HepG2 (cell line): ENCODE data around the gene PPP2R5C. TPM values are rescaled to one million over a fixed set of nuclear protein-coding genes. Genes with fewer than 3 reads are reported as not detected.

Experiments
- ATAC-seq: fragments of 200-7000 bp; cut with Tn5 transposase; 3 replicates; pipeline ENCODE4 v1.9.1; 2020; ENCODE audit warnings: mild to moderate bottlenecking, moderate library complexity
- BruUV-seq: library from RNA; stranded (reverse); fragments of 400-500 nt; replicated peaks from 2 replicates; lab custom pipeline; 2021; lab: Mats Ljungman, UMichigan
- CTCF ChIA-PET: fragments of 300-600 bp; formaldehyde crosslinking; extraction: SDS; loops from one replicate; lab custom pipeline; 2021; ENCODE audit warnings: low total read pairs, inconsistent platforms, low intra/inter-chr PET ratio; lab: Yijun Ruan, JAX
- POLR2A ChIA-PET: fragments of 350-600 bp; sonication (Branson Sonifier 250); formaldehyde crosslinking; loops from one replicate; lab custom pipeline; 2020; ENCODE audit warnings: antibody characterized with exemption, inconsistent platforms; lab: Yijun Ruan, JAX
- DNase-seq: peaks from one replicate; pipeline ENCODE4 v3.0.0-alpha.2; 2015; ENCODE audit warnings: low spot score
- FAIRE-seq: peaks from 3 replicates; lab custom pipeline; 2011; peaks lifted over from hg19 to GRCh38; lab: Jason Lieb, UNC
- H2AFZ ChIP-seq: one replicate; pipeline ENCODE4 v1.6.1; 2011; ENCODE audit warnings: low read length, inconsistent platforms
- H3K27ac ChIP-seq: fragments of 300-600 bp; 3 replicates; pipeline ENCODE4 v1.8.0; 2011; ENCODE audit warnings: mixed run types, mild to moderate bottlenecking, mixed read lengths, low read length, inconsistent platforms; ENCODE audit not compliant: insufficient read depth; ENCODE audit errors: extremely low read length
- H3K27me3 ChIP-seq, 2 experiments: fragments of 200-600 bp in 1 of 2; 2 replicates in 1 of 2; 3 replicates in 1 of 2; pipeline versions ENCODE4 v1.6.0 to v1.8.0; 2011; ENCODE audit warnings: low read length in 2 of 2, mild to moderate bottlenecking in 2 of 2, moderate library complexity in 2 of 2, inconsistent platforms in 1 of 2; ENCODE audit not compliant: insufficient read depth in 2 of 2, control insufficient read depth in 1 of 2
- H3K36me3 ChIP-seq, 2 experiments: fragments of 200-600 bp in 1 of 2; replicated peaks in 1 of 2; 2 replicates in 1 of 2; 3 replicates in 1 of 2; pipeline versions ENCODE4 v1.5.1 to v1.8.0; 2011; ENCODE audit warnings: low read length in 2 of 2, inconsistent platforms in 1 of 2; ENCODE audit not compliant: insufficient read depth in 2 of 2, control insufficient read depth in 1 of 2
- H3K4me1 ChIP-seq: 2 replicates; pipeline ENCODE4 v1.5.1; 2012; ENCODE audit warnings: low read length, inconsistent platforms; ENCODE audit not compliant: insufficient read depth
- H3K4me2 ChIP-seq: 2 replicates; pipeline ENCODE4 v1.6.0; 2011; ENCODE audit warnings: low read depth, low read length, inconsistent platforms
- H3K4me3 ChIP-seq, 3 experiments: fragments of 200-600 bp in 1 of 3; sonication (generic), shearing (Covaris generic) in 1 of 3; replicated peaks in 1 of 3; 2 replicates each; pipeline ENCODE4 v1.5.1; 2011 to 2016; ENCODE audit warnings: low read length in 3 of 3, inconsistent platforms in 2 of 3, low read depth in 2 of 3, mild to moderate bottlenecking in 2 of 3, control low read depth in 1 of 3, mixed read lengths in 1 of 3; ENCODE audit not compliant: insufficient read depth in 1 of 3
- H3K79me2 ChIP-seq: one replicate; pipeline ENCODE4 v1.6.1; 2011; ENCODE audit warnings: low read length, inconsistent platforms; ENCODE audit not compliant: insufficient read depth
- H3K9ac ChIP-seq: 2 replicates; pipeline ENCODE4 v1.6.0; 2011; ENCODE audit warnings: mild to moderate bottlenecking, low read depth, low read length, inconsistent platforms; ENCODE audit not compliant: insufficient read depth
- H3K9me3 ChIP-seq: 2 replicates; pipeline ENCODE4 v1.5.1; 2012; ENCODE audit warnings: mild to moderate bottlenecking, low read length
- H4K20me1 ChIP-seq: 2 replicates; pipeline ENCODE4 v1.6.0; 2011; ENCODE audit warnings: inconsistent platforms, mild to moderate bottlenecking, low read length, moderate library complexity; ENCODE audit not compliant: insufficient read depth
- EP300 ChIP-seq, 3 experiments: sonication (generic) in 1 of 3; formaldehyde crosslinking in 1 of 3; IDR thresholded peaks; 2 replicates each; pipeline versions ENCODE4 v1.5.1 to v1.6.1; 2011 to 2020; ENCODE audit warnings: low read depth in 2 of 3, low read length in 2 of 3, borderline replicate concordance in 1 of 3, improper control_type of control experiment in 1 of 3, mild to moderate bottlenecking in 1 of 3, missing genetic modification reagents in 1 of 3, moderate library complexity in 1 of 3
- KLF9 ChIP-seq: IDR thresholded peaks from 2 replicates; pipeline ENCODE4 v1.6.1; 2016; ENCODE audit warnings: low read depth
- LCORL ChIP-seq, 2 experiments: fragments of 450-650 bp in 1 of 2; sonication (generic) in 1 of 2; formaldehyde crosslinking in 1 of 2; IDR thresholded peaks; 2 replicates each; pipeline versions ENCODE4 v1.5.0 to v1.6.1; 2017 to 2020; ENCODE audit warnings: antibody characterized with exemption in 1 of 2, missing genetic modification reagents in 1 of 2
- MAFK ChIP-seq, 2 experiments: IDR thresholded peaks in 1 of 2; conservative IDR thresholded peaks in 1 of 2; 2 replicates each; pipeline ENCODE4 v1.6.1; 2011; ENCODE audit warnings: improper control_type of control experiment in 2 of 2, low read length in 2 of 2
- MEIS1 ChIP-seq: sonication (generic); formaldehyde crosslinking; IDR thresholded peaks from 2 replicates; pipeline ENCODE4 v1.9.0; 2021; ENCODE audit warnings: mild to moderate bottlenecking, missing genetic modification reagents, moderate library complexity, borderline replicate concordance
- NFE2L2 ChIP-seq: fragments of 150-350 bp; IDR thresholded peaks from 2 replicates; pipeline ENCODE4 v1.6.1; 2014; ENCODE audit warnings: low read length
- U2AF2 ChIP-seq: fragments of 200-400 bp; formaldehyde crosslinking; IDR thresholded peaks from 2 replicates; pipeline ENCODE4 v1.6.1; 2017; ENCODE audit warnings: low read depth, mild to moderate bottlenecking, low read length
- ZBTB42 ChIP-seq: sonication (generic); formaldehyde crosslinking; IDR thresholded peaks from 2 replicates; pipeline ENCODE4 v1.5.0; 2020; ENCODE audit warnings: mild to moderate bottlenecking, missing genetic modification reagents
- ZFX ChIP-seq: sonication (generic); formaldehyde crosslinking; IDR thresholded peaks from 2 replicates; pipeline ENCODE4 v1.4.0; 2020; ENCODE audit warnings: mild to moderate bottlenecking, low read depth, missing genetic modification reagents, moderate library complexity
- ZNF329 ChIP-seq: sonication (generic); formaldehyde crosslinking; IDR thresholded peaks from 2 replicates; pipeline ENCODE4 v1.9.0; 2021; ENCODE audit warnings: low read depth, mild to moderate bottlenecking, missing genetic modification reagents
- ZNF724P ChIP-seq: sonication (generic); formaldehyde crosslinking; IDR thresholded peaks from 2 replicates; pipeline ENCODE4 v1.8.0; 2022; ENCODE audit warnings: missing genetic modification reagents, borderline replicate concordance
- ZNF766 ChIP-seq: sonication (generic); formaldehyde crosslinking; IDR thresholded peaks from 2 replicates; pipeline ENCODE4 v1.5.0; 2020; ENCODE audit warnings: missing genetic modification reagents, borderline replicate concordance
- ZZZ3 ChIP-seq: sonication (generic); formaldehyde crosslinking; IDR thresholded peaks from 2 replicates; pipeline ENCODE4 v1.4.0; 2020; ENCODE audit warnings: missing genetic modification reagents, mild to moderate bottlenecking, borderline replicate concordance
- WGBS: methylation state at CpG from one replicate; pipeline ENCODE4 v1.1.6; 2017; ENCODE audit warnings: low lambda C conversion rate; 5-methylcytosine and 5-hydroxymethylcytosine counted together
- in situ Hi-C: cut with HindIII; loops from 2 replicates; pipeline ENCODE4 v1.10.0; 2017; ENCODE audit warnings: low pct_unique_long_range_greater_than_20kb; ENCODE audit not compliant: extremely low pct_ligation_motif_present
- intact Hi-C: fragments of 100-400 bp; cut with micrococcal nuclease; formaldehyde crosslinking; loops from one replicate; pipeline ENCODE4 v1.10.0; 2022; ENCODE audit not compliant: unreplicated experiment
- polyA plus RNA-seq, 8 experiments: library from polyadenylated mRNA; depleted of rRNA in 3 of 8; stranded (reverse) in 7 of 8; unstranded in 1 of 8; fragments of >200 nt; fragmentation: Illumina TruSeq in 4 of 8; extraction: Trizol in 4 of 8; gene quantifications; 2 replicates each; pipeline versions ENCODE4 v1.2.1 to v1.2.3, GENCODE V29; 2011 to 2016; ENCODE audit warnings: low read depth in 4 of 8, missing spikeins in 1 of 8, mixed read lengths in 1 of 8; ENCODE audit not compliant: insufficient read depth in 1 of 8
- total RNA-seq, 5 experiments: library from RNA; depleted of rRNA; stranded (reverse); fragments of >200 nt; fragmentation: Illumina TruSeq; extraction: Trizol; gene quantifications; 2 replicates each; pipeline ENCODE4 v1.2.3, GENCODE V29; 2016; ENCODE audit warnings: low read depth in 1 of 5
- TF ChIP-seq, protein P1 (sequence below): sonication (generic); formaldehyde crosslinking; IDR thresholded peaks from 2 replicates; pipeline ENCODE4 v1.4.0; 2020; ENCODE audit warnings: missing genetic modification reagents
- TF ChIP-seq, protein P2 (sequence below): IDR thresholded peaks from 2 replicates; pipeline ENCODE4 v1.4.0; 2020; ENCODE audit warnings: mild to moderate bottlenecking, missing genetic modification reagents
- TF ChIP-seq, protein P3 (sequence below): sonication (generic); formaldehyde crosslinking; IDR thresholded peaks from 2 replicates; pipeline ENCODE4 v1.8.0; 2022; ENCODE audit warnings: mild to moderate bottlenecking, missing genetic modification reagents, moderate library complexity

The PPP2R5C gene
- total and polyA plus RNA-seq, 2 of the 13 experiments (the other 11 are each of a cell fraction or from before 2014, with no cell fraction given) = 74.3 to 78.5 TPM

DNA sequence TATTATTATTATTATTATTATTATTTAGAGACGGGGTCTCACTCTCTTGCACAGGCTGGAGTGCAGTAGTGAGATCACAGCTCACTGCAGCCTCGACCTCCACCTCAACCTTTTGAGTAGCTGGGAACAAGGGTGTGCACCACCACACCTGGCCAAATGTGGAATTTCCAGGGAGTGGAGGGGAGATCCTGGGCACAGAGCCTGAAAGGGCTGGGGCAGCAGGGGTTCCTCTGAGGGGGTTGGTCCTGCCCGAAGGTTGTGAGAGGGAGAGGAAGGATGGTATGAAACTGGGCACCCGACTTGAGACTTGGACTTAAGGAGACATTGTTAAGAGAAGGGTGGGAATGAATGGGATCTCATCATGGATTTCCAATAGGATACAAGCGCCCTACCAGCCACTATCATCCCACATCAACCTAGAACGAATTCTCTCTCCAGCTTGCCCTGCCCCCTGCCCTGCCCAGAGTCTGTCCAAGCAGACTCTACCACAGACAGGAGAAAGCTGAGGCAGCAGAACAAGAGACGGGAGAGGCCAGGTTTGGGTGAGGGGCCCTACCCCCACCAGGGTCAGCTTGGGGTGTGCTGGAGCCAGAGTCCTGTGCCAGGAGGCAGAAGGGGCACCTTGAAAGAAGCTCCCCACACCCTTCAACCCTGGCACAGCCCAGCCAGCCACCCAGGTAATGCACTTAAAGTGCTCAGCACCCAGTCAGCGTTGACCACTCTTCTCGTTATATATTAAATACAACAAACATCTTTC is 200.4 kb downstream of the PPP2R5C start (continued):
- TF ChIP-seq KLF9 (CRISPR knock-in tag) (no peak), ZFX (CRISPR knock-in tag) (no peak), MAFK (conservative IDR thresholded peaks at IDR 0.05 in 1 of 2, IDR thresholded peaks at IDR 0.05 in 1 of 2; ENCODE audit: low read length in 2 of 2) (peak; percentile 22 to 49; a peak in 2 of 4 replicates), ZNF329 (CRISPR knock-in tag) (no peak)
- TF ChIP-seq, all 625 proteins: peak for 7

DNA sequence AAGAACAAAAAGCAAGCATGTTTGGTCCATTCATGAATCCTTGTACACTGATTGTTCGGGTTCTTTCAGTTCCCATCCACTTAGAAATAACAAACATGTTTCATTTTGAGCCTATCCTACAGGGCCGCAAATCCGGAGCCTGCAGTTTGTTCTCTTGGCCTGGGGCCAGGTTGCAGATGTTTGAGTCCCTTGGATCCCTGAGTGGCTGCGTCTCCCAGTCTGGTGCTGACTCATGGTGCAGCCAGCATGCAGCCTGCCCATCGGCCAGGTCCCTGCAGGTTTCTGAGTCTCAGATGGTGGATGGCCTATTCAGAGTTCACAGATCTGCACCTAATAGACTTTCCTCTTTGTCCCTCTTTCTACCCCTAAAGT is 201.0 kb downstream of the PPP2R5C start:
- DNase-seq (peak; percentile 90), FAIRE-seq (peak; percentile 70), ATAC-seq (peak; percentile 62)
- Histone ChIP-seq H3K9me3 (no peaks in the 10 kb centered on the region), H3K27me3 (peaks cover 0 to 3% of the 10 kb centered on the region in 2 experiments; a peak in 2 of 5 replicates), H3K4me3 (peak overlapping the region; percentile 41 to 70 (median 57)), H3K27ac (peak overlapping the region; percentile 45), H2AFZ (peak overlapping the region; percentile 55), H3K4me2 (peak overlapping the region; percentile 93), H4K20me1 (peaks cover 12% of the 10 kb centered on the region), H3K9ac (peak overlapping the region; percentile 61), H3K36me3 (no peaks in the 10 kb centered on the region), H3K4me1 (peaks cover 77% of the 10 kb centered on the region), H3K79me2 (peaks cover 31% of the 10 kb centered on the region)
- ChIA-PET CTCF (interaction anchor here (3.0 kb wide), 1 partner anchor 134 kb away, joined by 14 read pairs; no protein-coding TSS in a partner anchor), POLR2A (interaction anchor here (1.6 kb wide), 1 partner anchor 14 kb away, joined by 10 read pairs; no protein-coding TSS in a partner anchor)
- in situ Hi-C loops (loop anchor here (5.0 kb wide), 2 partner anchors 135 to 355 kb away; partner anchors contain the start of gene ZNF839), intact Hi-C loops (loop anchor here (1.0 to 5.0 kb wide), 3 partner anchors 10 to 360 kb away; partner anchors contain the start of gene HSP90AA1)
- BruUV-seq = no TSS peak
- 0% methylated on average over 4 of the region's 5 CpGs for WGBS
- TF ChIP-seq ZNF766 (CRISPR knock-in tag) (no peak), NFE2L2 (peak; percentile 85; the same call in 1 of the 2 replicates), MEIS1 (CRISPR knock-in tag) (no peak), ZNF724P (no peak), ZZZ3 (CRISPR knock-in tag) (no peak), ZBTB42 (CRISPR knock-in tag) (0 out of 2 replicates have a peak, but pooled peaks have one; percentile 32), EP300 (IDR thresholded peaks at IDR 0.05; ENCODE audit: low read depth in 2 of 2, low read length in 2 of 2) (peak; percentile 33 to 50; a peak in 2 of 4 replicates), EP300 (CRISPR knock-in tag; IDR thresholded peaks at IDR 0.05; ENCODE audit: borderline replicate concordance) (no peak), U2AF2 (no peak), LCORL (IDR thresholded peaks at IDR 0.05) (no peak), LCORL (CRISPR knock-in tag; IDR thresholded peaks at IDR 0.05) (0 out of 2 replicates have a peak, but pooled peaks have one; percentile 20)
- TF ChIP-seq, protein P1, sequence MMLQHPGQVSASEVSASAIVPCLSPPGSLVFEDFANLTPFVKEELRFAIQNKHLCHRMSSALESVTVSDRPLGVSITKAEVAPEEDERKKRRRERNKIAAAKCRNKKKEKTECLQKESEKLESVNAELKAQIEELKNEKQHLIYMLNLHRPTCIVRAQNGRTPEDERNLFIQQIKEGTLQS (CRISPR knock-in tag) = peak; percentile 41; the same call in 1 of the 2 replicates
- TF ChIP-seq, protein P2, sequence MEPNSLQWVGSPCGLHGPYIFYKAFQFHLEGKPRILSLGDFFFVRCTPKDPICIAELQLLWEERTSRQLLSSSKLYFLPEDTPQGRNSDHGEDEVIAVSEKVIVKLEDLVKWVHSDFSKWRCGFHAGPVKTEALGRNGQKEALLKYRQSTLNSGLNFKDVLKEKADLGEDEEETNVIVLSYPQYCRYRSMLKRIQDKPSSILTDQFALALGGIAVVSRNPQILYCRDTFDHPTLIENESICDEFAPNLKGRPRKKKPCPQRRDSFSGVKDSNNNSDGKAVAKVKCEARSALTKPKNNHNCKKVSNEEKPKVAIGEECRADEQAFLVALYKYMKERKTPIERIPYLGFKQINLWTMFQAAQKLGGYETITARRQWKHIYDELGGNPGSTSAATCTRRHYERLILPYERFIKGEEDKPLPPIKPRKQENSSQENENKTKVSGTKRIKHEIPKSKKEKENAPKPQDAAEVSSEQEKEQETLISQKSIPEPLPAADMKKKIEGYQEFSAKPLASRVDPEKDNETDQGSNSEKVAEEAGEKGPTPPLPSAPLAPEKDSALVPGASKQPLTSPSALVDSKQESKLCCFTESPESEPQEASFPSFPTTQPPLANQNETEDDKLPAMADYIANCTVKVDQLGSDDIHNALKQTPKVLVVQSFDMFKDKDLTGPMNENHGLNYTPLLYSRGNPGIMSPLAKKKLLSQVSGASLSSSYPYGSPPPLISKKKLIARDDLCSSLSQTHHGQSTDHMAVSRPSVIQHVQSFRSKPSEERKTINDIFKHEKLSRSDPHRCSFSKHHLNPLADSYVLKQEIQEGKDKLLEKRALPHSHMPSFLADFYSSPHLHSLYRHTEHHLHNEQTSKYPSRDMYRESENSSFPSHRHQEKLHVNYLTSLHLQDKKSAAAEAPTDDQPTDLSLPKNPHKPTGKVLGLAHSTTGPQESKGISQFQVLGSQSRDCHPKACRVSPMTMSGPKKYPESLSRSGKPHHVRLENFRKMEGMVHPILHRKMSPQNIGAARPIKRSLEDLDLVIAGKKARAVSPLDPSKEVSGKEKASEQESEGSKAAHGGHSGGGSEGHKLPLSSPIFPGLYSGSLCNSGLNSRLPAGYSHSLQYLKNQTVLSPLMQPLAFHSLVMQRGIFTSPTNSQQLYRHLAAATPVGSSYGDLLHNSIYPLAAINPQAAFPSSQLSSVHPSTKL (CRISPR knock-in tag) = 0 out of 2 replicates have a peak, but pooled peaks have one; percentile 30
- TF ChIP-seq, protein P3, sequence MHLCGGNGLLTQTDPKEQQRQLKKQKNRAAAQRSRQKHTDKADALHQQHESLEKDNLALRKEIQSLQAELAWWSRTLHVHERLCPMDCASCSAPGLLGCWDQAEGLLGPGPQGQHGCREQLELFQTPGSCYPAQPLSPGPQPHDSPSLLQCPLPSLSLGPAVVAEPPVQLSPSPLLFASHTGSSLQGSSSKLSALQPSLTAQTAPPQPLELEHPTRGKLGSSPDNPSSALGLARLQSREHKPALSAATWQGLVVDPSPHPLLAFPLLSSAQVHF = no peak
